Measurements from ENCODE around the gene ITIH1.

ITIH1 gene

DNA sequence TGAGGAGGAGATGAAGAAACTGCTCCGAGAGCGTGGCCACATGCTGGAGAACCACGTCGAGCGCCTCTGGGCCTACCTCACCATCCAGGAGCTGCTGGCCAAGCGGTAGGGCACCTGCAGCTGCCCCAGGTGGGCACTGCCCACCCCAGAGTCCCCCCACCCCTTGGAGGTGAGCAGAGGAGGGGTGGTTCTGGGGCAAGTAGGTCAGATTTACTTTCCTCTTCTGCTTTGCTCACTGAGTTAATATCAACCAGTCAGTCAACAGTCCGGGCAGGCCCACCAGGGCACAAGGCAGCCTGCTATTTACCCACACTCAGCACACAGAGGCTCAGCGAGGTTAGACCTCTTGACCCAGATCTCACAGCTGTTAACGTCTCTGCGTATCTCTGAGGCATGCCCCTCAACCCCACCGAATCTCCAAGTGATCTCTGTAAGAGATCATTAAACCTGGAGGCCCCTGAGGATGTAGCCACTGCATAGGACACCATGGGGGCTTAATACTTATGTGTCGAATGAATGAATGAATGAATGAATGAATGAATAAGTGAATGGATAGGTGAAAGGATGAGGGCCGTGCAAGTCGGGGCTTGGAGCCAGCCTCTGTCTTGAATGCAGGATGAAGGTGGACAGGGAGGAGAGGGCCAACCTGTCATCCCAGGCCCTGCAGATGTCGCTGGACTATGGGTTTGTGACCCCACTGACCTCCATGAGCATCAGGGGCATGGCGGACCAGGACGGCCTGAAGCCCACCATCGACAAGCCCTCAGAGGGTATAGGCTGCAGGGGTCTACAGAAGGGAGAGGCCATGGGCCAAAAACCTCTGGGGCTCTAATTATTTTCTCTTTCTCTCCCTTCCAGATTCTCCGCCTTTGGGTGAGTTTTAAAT lies 9.2 kb downstream of the ITIH1 start:
- DNase-seq (ENCODE audit: low read depth), result no peak
- in situ Hi-C loops (cut with HindIII; ENCODE audit: low sequenced_read_pairs), result no loop called here
- H3K4me3 ChIP-seq (ENCODE audit: low read depth, low read length), result no peak overlapping the region
- TF ChIP-seq, protein P1, sequence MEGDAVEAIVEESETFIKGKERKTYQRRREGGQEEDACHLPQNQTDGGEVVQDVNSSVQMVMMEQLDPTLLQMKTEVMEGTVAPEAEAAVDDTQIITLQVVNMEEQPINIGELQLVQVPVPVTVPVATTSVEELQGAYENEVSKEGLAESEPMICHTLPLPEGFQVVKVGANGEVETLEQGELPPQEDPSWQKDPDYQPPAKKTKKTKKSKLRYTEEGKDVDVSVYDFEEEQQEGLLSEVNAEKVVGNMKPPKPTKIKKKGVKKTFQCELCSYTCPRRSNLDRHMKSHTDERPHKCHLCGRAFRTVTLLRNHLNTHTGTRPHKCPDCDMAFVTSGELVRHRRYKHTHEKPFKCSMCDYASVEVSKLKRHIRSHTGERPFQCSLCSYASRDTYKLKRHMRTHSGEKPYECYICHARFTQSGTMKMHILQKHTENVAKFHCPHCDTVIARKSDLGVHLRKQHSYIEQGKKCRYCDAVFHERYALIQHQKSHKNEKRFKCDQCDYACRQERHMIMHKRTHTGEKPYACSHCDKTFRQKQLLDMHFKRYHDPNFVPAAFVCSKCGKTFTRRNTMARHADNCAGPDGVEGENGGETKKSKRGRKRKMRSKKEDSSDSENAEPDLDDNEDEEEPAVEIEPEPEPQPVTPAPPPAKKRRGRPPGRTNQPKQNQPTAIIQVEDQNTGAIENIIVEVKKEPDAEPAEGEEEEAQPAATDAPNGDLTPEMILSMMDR (IDR thresholded peaks at IDR 0.05; ENCODE audit: low read depth, low read length, missing control alignments), result no peak

DNA sequence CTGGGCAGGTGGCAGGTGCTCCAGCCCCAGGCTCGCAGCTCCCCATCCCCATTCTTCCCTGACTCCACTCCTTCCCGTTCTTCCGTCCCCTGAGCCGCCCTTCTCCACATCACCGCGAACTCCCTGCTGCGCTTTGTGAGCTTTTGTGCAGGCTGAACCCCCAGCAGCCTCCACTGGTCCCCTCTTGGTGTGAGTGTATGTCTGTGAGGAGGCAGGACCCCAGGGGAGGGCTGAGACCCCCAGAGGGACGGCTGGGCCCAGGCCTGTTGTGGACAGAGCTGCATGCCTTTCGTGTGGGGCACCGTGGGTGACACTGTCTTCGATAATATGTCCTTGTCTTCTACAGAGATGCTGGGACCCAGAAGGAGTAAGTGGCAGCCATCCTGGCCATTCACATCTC lies 9.8 kb downstream of the ITIH1 start:
- in situ Hi-C loops (cut with HindIII; ENCODE audit: low sequenced_read_pairs), result no loop called here
- TF ChIP-seq, protein P1 (IDR thresholded peaks at IDR 0.05; ENCODE audit: low read depth, low read length, missing control alignments), result no peak
- no peak for DNase-seq (ENCODE audit: low read depth)
- no peak overlapping the region for H3K4me3 ChIP-seq (ENCODE audit: low read depth, low read length)

DNA sequence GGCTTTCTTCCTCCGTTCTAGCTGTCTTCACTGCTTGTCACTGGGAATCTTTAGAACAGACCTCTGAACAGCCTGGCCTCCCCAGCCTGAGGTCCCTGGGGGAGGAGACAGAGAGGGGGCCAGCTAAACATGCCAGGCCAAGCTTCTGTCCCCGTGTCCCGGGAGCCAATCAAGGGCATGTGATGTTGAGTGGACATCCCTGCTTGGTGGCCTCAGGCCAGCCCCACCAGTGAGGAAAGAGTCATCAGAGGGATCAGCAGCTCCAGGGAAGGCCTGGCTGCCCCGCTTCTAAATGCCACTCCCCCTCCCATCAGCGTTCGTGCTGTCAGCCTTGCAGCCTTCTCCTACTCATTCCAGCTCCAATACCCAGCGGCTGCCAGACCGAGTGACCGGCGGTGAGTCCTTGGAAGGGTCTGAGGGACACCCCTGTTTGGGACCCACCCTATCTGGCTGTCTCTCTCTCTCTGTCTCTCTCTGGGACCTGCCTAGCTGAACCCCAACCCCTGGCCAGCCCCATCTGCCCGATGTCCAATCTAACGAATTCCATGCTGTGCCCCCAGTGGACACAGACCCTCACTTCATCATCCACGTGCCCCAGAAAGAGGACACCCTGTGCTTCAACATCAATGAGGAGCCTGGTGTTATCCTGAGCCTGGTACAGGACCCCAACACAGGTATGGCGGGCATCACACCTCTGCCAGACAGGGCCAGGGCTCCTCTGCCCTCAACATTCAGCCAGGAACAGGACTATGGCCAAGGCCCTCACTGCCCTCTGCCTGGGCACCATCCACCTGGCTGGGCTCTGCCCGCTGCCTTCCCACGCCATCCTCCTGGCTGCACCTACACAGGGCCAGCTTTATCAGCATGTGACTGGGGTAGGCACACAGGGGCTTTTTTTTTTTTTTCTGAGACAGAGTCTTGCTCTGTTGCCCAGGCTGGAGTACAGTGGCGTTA lies 10.6 kb downstream of the ITIH1 start:
- TF ChIP-seq, protein P1 (IDR thresholded peaks at IDR 0.05; ENCODE audit: low read depth, low read length, missing control alignments), result no peak
- no peak overlapping the region for H3K4me3 ChIP-seq (ENCODE audit: low read depth, low read length)
- DNase-seq (ENCODE audit: low read depth), result no peak
- in situ Hi-C loops (cut with HindIII; ENCODE audit: low sequenced_read_pairs), result no loop called here

DNA sequence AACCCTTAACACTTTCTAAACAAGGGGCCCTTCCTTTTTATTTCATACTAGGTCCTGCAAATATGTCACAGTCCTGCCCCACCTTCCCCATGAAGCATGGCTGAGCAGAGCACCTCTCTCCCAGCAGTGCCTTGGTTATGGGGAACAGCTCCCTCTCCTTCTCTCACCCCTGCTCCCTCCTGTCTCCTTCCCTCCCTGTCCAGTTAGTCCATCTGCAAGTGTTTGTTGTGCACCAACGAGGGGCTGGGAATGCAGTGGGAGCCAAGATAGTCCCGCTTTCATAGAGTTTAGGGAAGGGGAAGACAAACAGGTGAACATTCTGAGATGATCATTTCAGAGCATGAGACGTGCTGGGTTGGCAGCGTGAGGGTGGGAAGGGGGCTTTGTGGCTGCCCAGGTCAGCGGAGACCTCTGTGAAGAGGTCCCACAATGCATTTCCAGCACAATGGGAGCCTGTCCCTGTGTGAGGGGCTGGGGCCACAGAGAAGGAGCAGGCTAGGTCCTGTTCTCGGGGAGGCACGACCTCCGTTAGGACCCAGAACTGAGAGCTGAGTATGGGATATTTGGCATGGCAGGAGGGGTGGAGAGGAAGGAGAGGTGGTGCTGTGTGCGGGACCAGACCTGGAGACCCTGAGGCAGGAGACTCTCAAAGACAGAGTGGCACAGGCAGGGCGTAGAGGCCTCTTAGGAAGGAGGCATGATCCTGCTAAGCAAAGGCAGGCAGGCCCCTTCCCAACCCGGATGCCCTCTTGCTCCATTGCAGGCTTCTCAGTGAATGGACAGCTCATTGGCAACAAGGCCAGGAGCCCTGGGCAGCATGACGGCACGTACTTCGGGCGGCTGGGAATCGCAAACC lies 11.7 kb downstream of the ITIH1 start:
- no peak for DNase-seq (ENCODE audit: low read depth)
- TF ChIP-seq, protein P1 (IDR thresholded peaks at IDR 0.05; ENCODE audit: low read depth, low read length, missing control alignments), result no peak
- in situ Hi-C loops (cut with HindIII; ENCODE audit: low sequenced_read_pairs), result no loop called here
- H3K4me3 ChIP-seq (ENCODE audit: low read depth, low read length), result no peak overlapping the region

DNA sequence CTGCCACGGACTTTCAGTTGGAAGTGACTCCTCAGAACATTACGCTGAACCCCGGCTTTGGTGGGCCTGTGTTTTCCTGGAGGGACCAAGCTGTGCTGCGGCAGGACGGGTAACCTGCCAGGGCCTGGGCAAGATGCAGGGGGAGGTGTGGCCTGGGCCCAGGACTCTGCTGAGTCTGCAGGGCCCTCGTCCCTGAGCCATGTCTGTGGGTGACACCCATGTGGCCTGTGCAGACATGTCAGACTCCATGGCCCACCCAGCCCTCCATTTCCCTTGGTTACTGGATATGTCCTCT lies 12.3 kb downstream of the ITIH1 start:
- TF ChIP-seq, protein P1 (IDR thresholded peaks at IDR 0.05; ENCODE audit: low read depth, low read length, missing control alignments), result no peak
- H3K4me3 ChIP-seq (ENCODE audit: low read depth, low read length), result no peak overlapping the region
- in situ Hi-C loops (cut with HindIII; ENCODE audit: low sequenced_read_pairs), result no loop called here
- no peak for DNase-seq (ENCODE audit: low read depth)

DNA sequence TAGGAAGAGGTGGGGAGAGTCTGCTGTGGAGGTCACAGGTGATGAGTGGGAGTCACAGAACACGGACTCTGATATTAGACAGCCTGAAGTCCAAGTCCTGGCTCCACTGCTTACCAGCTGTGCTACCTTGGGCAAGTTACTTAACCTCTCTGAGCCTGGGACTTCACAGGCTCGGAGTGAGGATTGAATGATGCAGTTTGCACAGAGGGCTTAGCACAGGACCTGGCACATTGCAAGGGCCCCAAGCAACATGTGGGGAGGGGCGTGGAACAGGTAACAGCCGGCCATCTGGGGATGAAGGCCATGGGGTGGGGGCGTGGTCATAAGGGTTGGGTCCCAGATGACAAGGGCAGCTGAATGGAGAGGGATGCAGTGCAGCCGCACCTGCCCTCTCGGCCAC lies 12.9 kb downstream of the ITIH1 start:
- TF ChIP-seq, protein P1 (IDR thresholded peaks at IDR 0.05; ENCODE audit: low read depth, low read length, missing control alignments), result no peak
- DNase-seq (ENCODE audit: low read depth), result no peak
- in situ Hi-C loops (cut with HindIII; ENCODE audit: low sequenced_read_pairs), result no loop called here
- H3K4me3 ChIP-seq (ENCODE audit: low read depth, low read length), result no peak overlapping the region
